ENCODE measurements around the gene SLC16A13.

The SLC16A13 gene

GRCh38 chr17:7074931-7075330 is 39.1 kb downstream of the SLC16A13 start:
- TF ChIP-seq CTCF (IDR thresholded peaks at IDR 0.05; ENCODE audit: borderline replicate concordance, insufficient read depth, low read depth, low read length) = no peak
- no peak overlapping the region for H3K4me3 ChIP-seq (ENCODE audit: low read depth, low read length)

- no peak overlapping the region for H3K4me3 ChIP-seq (ENCODE audit: low read depth, low read length)
- no peak for TF ChIP-seq CTCF (IDR thresholded peaks at IDR 0.05; ENCODE audit: borderline replicate concordance, insufficient read depth, low read depth, low read length)
These were observed 42.2 kb downstream of the SLC16A13 start for GRCh38 chr17:7077911-7078546.

- no peak overlapping the region for H3K4me3 ChIP-seq (ENCODE audit: low read depth, low read length)
- TF ChIP-seq CTCF (IDR thresholded peaks at IDR 0.05; ENCODE audit: borderline replicate concordance, insufficient read depth, low read depth, low read length) = no peak
These were observed 42.9 kb downstream of the SLC16A13 start for GRCh38 chr17:7078711-7079110.

GRCh38 chr17:7079581-7080455 is 44.0 kb downstream of the SLC16A13 start, which contains the start of gene CLEC10A:
Gene CLEC10A (minus strand): TSS chr17:7080251. CDS start chr17:7078812, 1,439 bp downstream.
- TF ChIP-seq CTCF (IDR thresholded peaks at IDR 0.05; ENCODE audit: borderline replicate concordance, insufficient read depth, low read depth, low read length) = no peak
- H3K4me3 ChIP-seq (ENCODE audit: low read depth, low read length) = no peak within 1 kb of the TSS

GRCh38 chr17:7080456-7081041 is 44.7 kb downstream of the SLC16A13 start:
- no peak for TF ChIP-seq CTCF (IDR thresholded peaks at IDR 0.05; ENCODE audit: borderline replicate concordance, insufficient read depth, low read depth, low read length)
- H3K4me3 ChIP-seq (ENCODE audit: low read depth, low read length) = no peak overlapping the region

- H3K4me3 ChIP-seq (ENCODE audit: low read depth, low read length) = no peak overlapping the region
- TF ChIP-seq CTCF (IDR thresholded peaks at IDR 0.05; ENCODE audit: borderline replicate concordance, insufficient read depth, low read depth, low read length) = no peak
These were observed 45.7 kb downstream of the SLC16A13 start for GRCh38 chr17:7081341-7082062.
